Esophagus muscularis mucosa (tissue), 3 donors: ENCODE results near the gene MAGEB3.

Experiments used
- POLR2A ChIP-seq: fragments of 450-650 bp; IDR thresholded peaks from one replicate; pipeline ENCODE4 v1.6.1; 2017; ENCODE audit warnings: antibody characterized with exemption, moderate library complexity, mild to moderate bottlenecking, low read depth
- POLR2AphosphoS5 ChIP-seq, 2 donors: sonication (generic); formaldehyde crosslinking; IDR thresholded peaks; one replicate each; pipeline ENCODE4 v1.6.1; 2017; ENCODE audit warnings: antibody characterized with exemption in 2 of 2
- TF ChIP-seq, protein P1 (sequence below), 3 experiments: fragments of 200-600 bp in 2 of 3; fragments of 450-650 bp in 1 of 3; sonication (generic) in 2 of 3; IDR thresholded peaks; one replicate each; pipeline ENCODE4 v1.5.1; 2017 to 2019; ENCODE audit warnings: antibody characterized with exemption in 3 of 3, mild to moderate bottlenecking in 2 of 3, moderate library complexity in 1 of 3

DNA sequence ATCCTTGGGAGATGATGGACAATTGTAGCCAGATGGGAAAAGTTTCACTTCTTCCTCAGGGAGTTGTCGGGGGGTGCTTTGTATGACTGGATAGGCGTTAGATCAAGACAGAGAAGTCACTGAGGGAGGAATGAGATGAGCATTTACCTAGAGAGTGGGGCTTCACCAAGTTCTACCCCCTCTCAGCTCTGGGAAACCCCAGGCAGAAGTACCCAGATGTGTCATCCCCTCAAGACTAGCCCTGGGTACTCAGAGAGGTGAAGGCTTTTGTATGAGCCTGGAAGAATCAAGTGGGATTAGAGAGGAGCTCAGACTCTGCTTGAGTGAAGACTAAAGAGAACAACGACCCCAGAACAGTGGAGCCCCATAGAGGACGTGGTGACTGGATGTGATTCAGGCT is 18.4 kb downstream of the MAGEB3 start:
- TF ChIP-seq, protein P1, sequence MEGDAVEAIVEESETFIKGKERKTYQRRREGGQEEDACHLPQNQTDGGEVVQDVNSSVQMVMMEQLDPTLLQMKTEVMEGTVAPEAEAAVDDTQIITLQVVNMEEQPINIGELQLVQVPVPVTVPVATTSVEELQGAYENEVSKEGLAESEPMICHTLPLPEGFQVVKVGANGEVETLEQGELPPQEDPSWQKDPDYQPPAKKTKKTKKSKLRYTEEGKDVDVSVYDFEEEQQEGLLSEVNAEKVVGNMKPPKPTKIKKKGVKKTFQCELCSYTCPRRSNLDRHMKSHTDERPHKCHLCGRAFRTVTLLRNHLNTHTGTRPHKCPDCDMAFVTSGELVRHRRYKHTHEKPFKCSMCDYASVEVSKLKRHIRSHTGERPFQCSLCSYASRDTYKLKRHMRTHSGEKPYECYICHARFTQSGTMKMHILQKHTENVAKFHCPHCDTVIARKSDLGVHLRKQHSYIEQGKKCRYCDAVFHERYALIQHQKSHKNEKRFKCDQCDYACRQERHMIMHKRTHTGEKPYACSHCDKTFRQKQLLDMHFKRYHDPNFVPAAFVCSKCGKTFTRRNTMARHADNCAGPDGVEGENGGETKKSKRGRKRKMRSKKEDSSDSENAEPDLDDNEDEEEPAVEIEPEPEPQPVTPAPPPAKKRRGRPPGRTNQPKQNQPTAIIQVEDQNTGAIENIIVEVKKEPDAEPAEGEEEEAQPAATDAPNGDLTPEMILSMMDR (IDR thresholded peaks at IDR 0.05) = no peak
- no peak for TF ChIP-seq POLR2A
- no peak for TF ChIP-seq POLR2AphosphoS5 (IDR thresholded peaks at IDR 0.05)
